ENCODE measurements around the gene SLC66A1. TPM values are rescaled to one million over a fixed set of nuclear protein-coding genes. Genes with fewer than 3 reads are reported as not detected.
A peak's percentile ranks its signal among the peaks of the same experiment; 100 is the strongest.

SLC66A1 gene
- total RNA-seq, 2 donors from 2014 or later, result 10.0 to 14.9 TPM

GRCh38 chr1:19310720-19311502 lies 1.2 kb upstream of the SLC66A1 start:
- DNase-seq (ENCODE audit: low spot score) (no peak), ATAC-seq (no peak)
- H3K4me3 Mint-ChIP-seq, result peak overlapping the region; percentile 92
- peaks cover 30 to 33% of the 10 kb centered on the region in 2 donors for H3K4me1 Mint-ChIP-seq (ENCODE audit: low read depth in 2 of 2)
- H3K36me3 Mint-ChIP-seq, result no peaks in the 10 kb centered on the region
- H3K9me3 Mint-ChIP-seq, result no peaks in the 10 kb centered on the region
- H3K27ac Mint-ChIP-seq, result peak overlapping the region; percentile 52 to 84
- no peaks in the 10 kb centered on the region for H3K27me3 Mint-ChIP-seq

DNA sequence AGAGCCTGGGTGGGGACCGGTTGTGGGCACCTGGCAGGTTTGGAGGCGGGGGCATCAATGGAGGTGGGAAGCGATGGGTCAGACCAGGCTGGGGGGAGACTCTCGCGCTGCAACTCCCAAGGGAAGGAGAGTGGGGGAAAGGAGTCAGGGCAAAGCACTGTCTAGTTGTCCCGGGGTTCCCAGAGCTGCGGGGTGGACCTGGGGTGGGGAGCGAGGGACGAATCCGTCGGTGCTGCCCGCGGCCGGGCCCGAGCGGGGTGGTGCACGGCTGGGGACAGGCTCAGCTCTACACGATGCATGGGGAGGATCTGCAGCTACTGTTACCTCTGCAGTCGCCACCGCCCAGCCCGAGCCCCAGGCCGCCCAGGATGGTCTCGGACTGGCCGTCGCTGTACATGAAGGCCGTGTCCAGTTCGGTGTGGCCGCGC lies 609 bp upstream of the SLC66A1 start:
- peaks cover 33 to 36% of the 10 kb centered on the region in 2 donors for H3K4me1 Mint-ChIP-seq (ENCODE audit: low read depth in 2 of 2)
- DNase-seq (ENCODE audit: low spot score), result no peak

GRCh38 chr1:19312782-19313635 lies 883 bp downstream of the SLC66A1 start:
- peak in 1 of 2 donors; percentile 39 for ATAC-seq
- no peak for DNase-seq (ENCODE audit: low spot score)
- peak overlapping the region; percentile 92 for H3K4me3 Mint-ChIP-seq
- no peaks in the 10 kb centered on the region for H3K27me3 Mint-ChIP-seq
- no peaks in the 10 kb centered on the region for H3K9me3 Mint-ChIP-seq
- H3K36me3 Mint-ChIP-seq, result no peaks in the 10 kb centered on the region
- peak overlapping the region; percentile 9 to 70 for H3K27ac Mint-ChIP-seq
- peaks cover 27 to 36% of the 10 kb centered on the region in 2 donors for H3K4me1 Mint-ChIP-seq (ENCODE audit: low read depth in 2 of 2)

More for the DNA sequence above, 609 bp upstream of the SLC66A1 start:
- Mint-ChIP-seq H3K36me3 (no peaks in the 10 kb centered on the region), H3K27me3 (no peaks in the 10 kb centered on the region), H3K4me3 (peak overlapping the region; percentile 92), H3K27ac (peak overlapping the region; percentile 52 to 84), H3K9me3 (no peaks in the 10 kb centered on the region)
- peak in 1 of 2 donors; percentile 34 for ATAC-seq

- no peaks in the 10 kb centered on the region for H3K27me3 Mint-ChIP-seq
- peak overlapping the region; percentile 92 for H3K4me3 Mint-ChIP-seq
- no peaks in the 10 kb centered on the region for H3K9me3 Mint-ChIP-seq
- ATAC-seq, result no peak
- no peaks in the 10 kb centered on the region for H3K36me3 Mint-ChIP-seq
- H3K27ac Mint-ChIP-seq, result peak overlapping the region; percentile 9 to 70
- DNase-seq (ENCODE audit: low spot score), result no peak
- H3K4me1 Mint-ChIP-seq (ENCODE audit: low read depth in 2 of 2), result peaks cover 30 to 36% of the 10 kb centered on the region in 2 donors
Observed at GRCh38 chr1:19313636-19313959, 1.5 kb downstream of the SLC66A1 start.

- ATAC-seq, result no peak
- H3K27ac Mint-ChIP-seq, result no peak overlapping the region
- no peaks in the 10 kb centered on the region for H3K36me3 Mint-ChIP-seq
- no peak for DNase-seq (ENCODE audit: low spot score)
- no peak overlapping the region for H3K4me3 Mint-ChIP-seq
- no peaks in the 10 kb centered on the region for H3K27me3 Mint-ChIP-seq
- H3K9me3 Mint-ChIP-seq, result no peaks in the 10 kb centered on the region
- peaks cover 24 to 30% of the 10 kb centered on the region in 2 donors for H3K4me1 Mint-ChIP-seq (ENCODE audit: low read depth in 2 of 2)
Observed at GRCh38 chr1:19313961-19314882, 2.1 kb downstream of the SLC66A1 start.

- Mint-ChIP-seq H3K27me3 (no peaks in the 10 kb centered on the region), H3K27ac (peak overlapping the region; percentile 37 to 57), H3K4me1 (ENCODE audit: low read depth in 2 of 2) (peaks cover 24 to 29% of the 10 kb centered on the region in 2 donors), H3K36me3 (no peaks in the 10 kb centered on the region), H3K9me3 (no peaks in the 10 kb centered on the region), H3K4me3 (peak overlapping the region; percentile 20)
- ATAC-seq (no peak), DNase-seq (ENCODE audit: low spot score) (no peak)
Observed at GRCh38 chr1:19315378-19316198, 3.5 kb downstream of the SLC66A1 start.

DNA sequence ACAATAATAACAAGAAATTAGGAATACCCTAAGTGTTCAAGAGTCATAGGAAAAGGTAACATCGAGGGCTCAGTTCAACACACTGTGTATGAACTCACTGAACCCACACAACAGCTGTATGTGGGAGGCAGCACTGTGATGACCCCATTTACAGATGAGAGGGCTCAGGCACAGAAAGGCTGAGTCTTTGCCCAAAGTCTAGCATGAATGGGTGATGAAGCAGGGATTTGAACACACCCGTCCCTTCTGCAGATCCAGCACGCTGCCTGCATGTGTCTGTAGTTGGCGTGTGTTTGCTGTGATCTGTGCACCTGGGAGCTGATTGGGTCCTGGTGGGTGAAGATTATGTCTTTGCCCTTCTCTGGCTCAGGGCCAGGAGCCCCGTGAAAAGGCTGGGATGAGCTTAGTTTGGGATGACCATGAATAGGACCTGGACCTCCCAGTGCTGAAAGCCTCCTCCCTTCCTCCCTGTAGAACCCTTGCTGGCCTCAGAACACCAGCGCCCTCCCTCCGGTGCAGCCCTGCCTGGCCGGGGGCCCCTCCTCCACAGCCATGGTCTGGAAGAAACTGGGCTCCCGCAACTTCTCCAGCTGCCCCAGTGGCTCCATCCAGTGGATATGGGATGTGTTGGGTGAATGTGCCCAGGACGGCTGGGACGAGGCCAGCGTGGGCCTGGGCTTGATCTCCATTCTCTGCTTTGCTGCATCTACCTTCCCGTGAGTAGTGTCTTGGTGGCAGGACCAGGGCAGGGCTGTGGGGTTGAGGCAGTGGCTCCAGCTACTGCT lies 5.2 kb downstream of the SLC66A1 start:
- no peaks in the 10 kb centered on the region for H3K36me3 Mint-ChIP-seq
- H3K9me3 Mint-ChIP-seq, result no peaks in the 10 kb centered on the region
- no peaks in the 10 kb centered on the region for H3K27me3 Mint-ChIP-seq
- DNase-seq (ENCODE audit: low spot score) (no peak), ATAC-seq (no peak)
- no peak overlapping the region for H3K27ac Mint-ChIP-seq
- no peak overlapping the region for H3K4me3 Mint-ChIP-seq
- peaks cover 19 to 24% of the 10 kb centered on the region in 2 donors for H3K4me1 Mint-ChIP-seq (ENCODE audit: low read depth in 2 of 2)

- no peaks in the 10 kb centered on the region for H3K36me3 Mint-ChIP-seq
- no peaks in the 10 kb centered on the region for H3K27me3 Mint-ChIP-seq
- DNase-seq (ENCODE audit: low spot score) (no peak), ATAC-seq (no peak)
- H3K4me3 Mint-ChIP-seq, result no peak overlapping the region
- no peaks in the 10 kb centered on the region for H3K9me3 Mint-ChIP-seq
- no peak overlapping the region for H3K27ac Mint-ChIP-seq
- H3K4me1 Mint-ChIP-seq (ENCODE audit: low read depth in 2 of 2), result peaks cover 12 to 14% of the 10 kb centered on the region in 2 donors
Observed at GRCh38 chr1:19319196-19319595, 7.1 kb downstream of the SLC66A1 start.

GRCh38 chr1:19321071-19321470 lies 8.9 kb downstream of the SLC66A1 start:
- H3K4me3 Mint-ChIP-seq, result no peak overlapping the region
- no peaks in the 10 kb centered on the region for H3K36me3 Mint-ChIP-seq
- no peaks in the 10 kb centered on the region for H3K9me3 Mint-ChIP-seq
- no peak for ATAC-seq
- no peak for DNase-seq (ENCODE audit: low spot score)
- H3K27me3 Mint-ChIP-seq, result no peaks in the 10 kb centered on the region
- no peak overlapping the region for H3K27ac Mint-ChIP-seq
- peaks cover 6 to 7% of the 10 kb centered on the region in 2 donors for H3K4me1 Mint-ChIP-seq (ENCODE audit: low read depth in 2 of 2)

- no peak for ATAC-seq
- no peak overlapping the region for H3K27ac Mint-ChIP-seq
- no peaks in the 10 kb centered on the region for H3K9me3 Mint-ChIP-seq
- H3K4me1 Mint-ChIP-seq (ENCODE audit: low read depth in 2 of 2), result peaks cover 5 to 6% of the 10 kb centered on the region in 2 donors
- no peak for DNase-seq (ENCODE audit: low spot score)
- no peak overlapping the region for H3K4me3 Mint-ChIP-seq
- no peaks in the 10 kb centered on the region for H3K36me3 Mint-ChIP-seq
- no peaks in the 10 kb centered on the region for H3K27me3 Mint-ChIP-seq
Observed at GRCh38 chr1:19322481-19322880, 10.4 kb downstream of the SLC66A1 start.

DNA sequence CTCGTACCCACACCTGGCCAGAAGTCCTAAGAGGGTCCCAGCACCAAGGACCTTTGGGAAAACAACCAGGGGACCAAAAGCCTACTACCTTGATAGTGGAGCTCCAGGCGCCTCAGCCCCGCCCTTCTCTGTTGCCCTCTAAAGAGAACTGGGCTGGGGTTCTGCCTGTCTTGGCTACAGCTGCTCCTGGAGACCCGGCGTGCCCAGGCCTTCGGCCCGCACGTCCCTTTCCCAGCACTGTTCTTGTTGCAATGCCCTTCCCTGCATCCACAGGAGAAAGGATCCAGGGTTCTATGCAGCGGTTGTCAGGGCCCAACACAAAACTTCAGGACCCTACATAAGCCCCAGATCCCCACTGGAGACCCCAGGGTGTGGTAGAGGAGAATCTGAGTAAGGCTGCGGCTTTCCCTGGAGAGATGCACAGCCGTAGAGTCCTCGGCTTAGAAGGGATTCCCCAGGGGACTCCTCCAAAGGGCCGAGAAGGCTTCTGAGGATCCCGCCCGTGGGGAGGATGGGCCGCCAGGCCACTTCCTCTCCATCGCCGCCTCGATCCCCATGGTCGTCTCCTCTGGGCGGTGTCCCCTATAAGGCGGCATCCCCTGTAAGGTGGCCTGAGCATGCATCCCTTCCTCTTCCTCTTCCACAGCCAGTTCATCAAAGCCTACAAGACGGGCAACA lies 12.0 kb downstream of the SLC66A1 start:
- H3K4me3 Mint-ChIP-seq, result no peak overlapping the region
- H3K27me3 Mint-ChIP-seq, result no peaks in the 10 kb centered on the region
- peaks cover 3 to 5% of the 10 kb centered on the region in 2 donors for H3K4me1 Mint-ChIP-seq (ENCODE audit: low read depth in 2 of 2)
- H3K36me3 Mint-ChIP-seq, result no peaks in the 10 kb centered on the region
- DNase-seq (ENCODE audit: low spot score), result no peak
- no peak overlapping the region for H3K27ac Mint-ChIP-seq
- no peaks in the 10 kb centered on the region for H3K9me3 Mint-ChIP-seq
- ATAC-seq, result no peak

GRCh38 chr1:19324665-19324990 lies 12.5 kb downstream of the SLC66A1 start:
- no peak overlapping the region for H3K27ac Mint-ChIP-seq
- no peaks in the 10 kb centered on the region for H3K36me3 Mint-ChIP-seq
- peaks cover 3 to 5% of the 10 kb centered on the region in 2 donors for H3K4me1 Mint-ChIP-seq (ENCODE audit: low read depth in 2 of 2)
- H3K4me3 Mint-ChIP-seq, result no peak overlapping the region
- no peaks in the 10 kb centered on the region for H3K27me3 Mint-ChIP-seq
- ATAC-seq (no peak), DNase-seq (ENCODE audit: low spot score) (no peak)
- no peaks in the 10 kb centered on the region for H3K9me3 Mint-ChIP-seq
